OCI-LY3 (cell line): ENCODE results near the gene ARHGEF39.

Source experiments
- H2AFZ ChIP-seq: fragments of 200-600, 300-600 bp; shearing (Covaris generic); 2 replicates; pipeline ENCODE4 v1.6.0; 2014; ENCODE audit warnings: antibody characterized with exemption, low read depth, low read length
- H3K27ac ChIP-seq: fragments of 200-600, 300-600 bp; sonication (generic); 2 replicates; pipeline ENCODE4 v1.5.1; 2014; ENCODE audit warnings: mild to moderate bottlenecking, low read length, moderate library complexity, mixed read lengths
- H3K27me3 ChIP-seq: fragments of 200-600, 300-600 bp; sonication (generic); 2 replicates; pipeline ENCODE4 v1.6.1; 2014; ENCODE audit warnings: low read depth, low read length, mixed read lengths
- H3K36me3 ChIP-seq: fragments of 200-600, 300-600 bp; sonication (generic); replicated peaks from 2 replicates; pipeline ENCODE3; 2014; ENCODE audit warnings: low read depth, low read length, mixed read lengths
- H3K4me1 ChIP-seq: fragments of 300-600, 200-600 bp; sonication (generic); 2 replicates; pipeline ENCODE4 v1.6.1; 2014; ENCODE audit warnings: low read length, mixed read lengths
- H3K4me2 ChIP-seq: fragments of 200-600, 300-600 bp; sonication (generic); 2 replicates; pipeline ENCODE4 v1.6.1; 2014; ENCODE audit warnings: low read length, mixed read lengths
- H3K4me3 ChIP-seq: fragments of 300-600, 200-600 bp; sonication (generic); 2 replicates; pipeline ENCODE4 v1.5.1; 2014; ENCODE audit warnings: antibody characterized with exemption, mild to moderate bottlenecking, low read length, moderate library complexity
- H3K79me2 ChIP-seq: fragments of 300-600, 200-600 bp; shearing (Covaris generic); 2 replicates; pipeline ENCODE4 v1.6.1; 2014; ENCODE audit warnings: mild to moderate bottlenecking, low read length, mixed read lengths
- H3K9ac ChIP-seq: fragments of 300-600, 200-600 bp; shearing (Covaris generic); 2 replicates; pipeline ENCODE4 v1.6.0; 2014; ENCODE audit warnings: mild to moderate bottlenecking, low read length, moderate library complexity
- H3K9me3 ChIP-seq: fragments of 200-600, 300-600 bp; shearing (Covaris generic); 2 replicates; pipeline ENCODE4 v1.6.1; 2014; ENCODE audit warnings: low read length, mixed read lengths; ENCODE audit not compliant: insufficient read depth
- H4K20me1 ChIP-seq: fragments of 200-600, 300-600 bp; sonication (generic); 2 replicates; pipeline ENCODE4 v1.6.1; 2016; ENCODE audit warnings: low read length, mixed read lengths; ENCODE audit not compliant: insufficient read depth
- EZH2phosphoT487 ChIP-seq: fragments of 200-600 bp; shearing (Covaris generic); IDR thresholded peaks from 2 replicates; pipeline ENCODE4 v1.6.1; 2018; ENCODE audit warnings: antibody characterized with exemption, mixed run types, low read depth
- TF ChIP-seq, protein P1 (sequence below): fragments of 200-600, 300-600 bp; sonication (generic); IDR thresholded peaks from 2 replicates; pipeline ENCODE4 v1.5.1; 2014; ENCODE audit warnings: antibody characterized with exemption, low read length, low read depth

ARHGEF39 gene

GRCh38 chr9:35661756-35662350, 3.1 kb downstream of the ARHGEF39 start:
- no peak for TF ChIP-seq EZH2phosphoT487
- TF ChIP-seq, protein P1, sequence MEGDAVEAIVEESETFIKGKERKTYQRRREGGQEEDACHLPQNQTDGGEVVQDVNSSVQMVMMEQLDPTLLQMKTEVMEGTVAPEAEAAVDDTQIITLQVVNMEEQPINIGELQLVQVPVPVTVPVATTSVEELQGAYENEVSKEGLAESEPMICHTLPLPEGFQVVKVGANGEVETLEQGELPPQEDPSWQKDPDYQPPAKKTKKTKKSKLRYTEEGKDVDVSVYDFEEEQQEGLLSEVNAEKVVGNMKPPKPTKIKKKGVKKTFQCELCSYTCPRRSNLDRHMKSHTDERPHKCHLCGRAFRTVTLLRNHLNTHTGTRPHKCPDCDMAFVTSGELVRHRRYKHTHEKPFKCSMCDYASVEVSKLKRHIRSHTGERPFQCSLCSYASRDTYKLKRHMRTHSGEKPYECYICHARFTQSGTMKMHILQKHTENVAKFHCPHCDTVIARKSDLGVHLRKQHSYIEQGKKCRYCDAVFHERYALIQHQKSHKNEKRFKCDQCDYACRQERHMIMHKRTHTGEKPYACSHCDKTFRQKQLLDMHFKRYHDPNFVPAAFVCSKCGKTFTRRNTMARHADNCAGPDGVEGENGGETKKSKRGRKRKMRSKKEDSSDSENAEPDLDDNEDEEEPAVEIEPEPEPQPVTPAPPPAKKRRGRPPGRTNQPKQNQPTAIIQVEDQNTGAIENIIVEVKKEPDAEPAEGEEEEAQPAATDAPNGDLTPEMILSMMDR, result no peak
- no peak overlapping the region for H3K4me3 ChIP-seq
- H3K27me3 ChIP-seq, result no peaks in the 10 kb centered on the region
- no peaks in the 10 kb centered on the region for H3K9me3 ChIP-seq
- no peak overlapping the region for H3K9ac ChIP-seq
- no peak overlapping the region for H2AFZ ChIP-seq
- H3K27ac ChIP-seq, result no peak overlapping the region
- H4K20me1 ChIP-seq, result no peaks in the 10 kb centered on the region
- H3K4me1 ChIP-seq, result peaks cover 34% of the 10 kb centered on the region
- H3K4me2 ChIP-seq, result no peak overlapping the region
- peaks cover 25% of the 10 kb centered on the region for H3K79me2 ChIP-seq
- H3K36me3 ChIP-seq, result peaks cover 34% of the 10 kb centered on the region

GRCh38 chr9:35660966-35661415, 4.0 kb downstream of the ARHGEF39 start:
- Histone ChIP-seq H3K4me3 (no peak overlapping the region), H3K36me3 (peaks cover 34% of the 10 kb centered on the region), H3K79me2 (peaks cover 25% of the 10 kb centered on the region), H3K4me1 (peaks cover 25% of the 10 kb centered on the region), H3K27ac (no peak overlapping the region), H2AFZ (no peak overlapping the region), H3K27me3 (no peaks in the 10 kb centered on the region), H3K9ac (no peak overlapping the region), H3K4me2 (no peak overlapping the region), H4K20me1 (no peaks in the 10 kb centered on the region), H3K9me3 (no peaks in the 10 kb centered on the region)
- TF ChIP-seq, protein P1, result peak; percentile 34; the same call in 1 of the 2 replicates
- no peak for TF ChIP-seq EZH2phosphoT487

- Histone ChIP-seq H3K9me3 (no peaks in the 10 kb centered on the region), H3K79me2 (peaks cover 19% of the 10 kb centered on the region), H3K4me2 (peak overlapping the region; percentile 98), H3K4me1 (peaks cover 22% of the 10 kb centered on the region), H3K27me3 (no peaks in the 10 kb centered on the region), H3K27ac (no peak overlapping the region), H4K20me1 (no peaks in the 10 kb centered on the region), H3K4me3 (peak overlapping the region; percentile 83), H3K36me3 (peaks cover 34% of the 10 kb centered on the region), H3K9ac (peak overlapping the region; percentile 90), H2AFZ (no peak overlapping the region)
- TF ChIP-seq, protein P1, result no peak
- no peak for TF ChIP-seq EZH2phosphoT487
Observed at GRCh38 chr9:35659340-35659739, 5.7 kb downstream of the ARHGEF39 start.

- Histone ChIP-seq H3K79me2 (peaks cover 15% of the 10 kb centered on the region), H3K36me3 (peaks cover 34% of the 10 kb centered on the region), H3K27ac (peak overlapping the region; percentile 77), H2AFZ (no peak overlapping the region), H3K4me1 (peaks cover 18% of the 10 kb centered on the region), H4K20me1 (no peaks in the 10 kb centered on the region), H3K9ac (peak overlapping the region; percentile 90), H3K9me3 (no peaks in the 10 kb centered on the region), H3K4me2 (peak overlapping the region; percentile 98), H3K4me3 (peak overlapping the region; percentile 83), H3K27me3 (no peaks in the 10 kb centered on the region)
- TF ChIP-seq EZH2phosphoT487, result no peak
- TF ChIP-seq, protein P1, result no peak
Observed at GRCh38 chr9:35658968-35659220, 6.1 kb downstream of the ARHGEF39 start.
